HL-60 (cell line): ENCODE measurements around the gene PLA2G4B.

Experiments used
- DNase-seq, 2 experiments: peaks; one replicate each; pipeline ENCODE4 v3.0.0-alpha.2; 2010 to 2020; ENCODE audit warnings: low read depth in 1 of 2, low spot score in 1 of 2
- H3K27ac ChIP-seq: fragments of 250-450 bp; sonication (Bioruptor Pico); replicated peaks from 2 replicates; pipeline ENCODE4 v1.5.1; 2020; ENCODE audit warnings: mild to moderate bottlenecking, moderate library complexity
- H3K27me3 ChIP-seq: fragments of 250-450 bp; sonication (Bioruptor Pico); 2 replicates; pipeline ENCODE4 v1.5.1; 2021; ENCODE audit warnings: mild to moderate bottlenecking, moderate library complexity; ENCODE audit not compliant: insufficient read depth, poor library complexity, severe bottlenecking
- H3K4me3 ChIP-seq: replicated peaks from 2 replicates; pipeline ENCODE4 v1.5.1; 2011; ENCODE audit warnings: mild to moderate bottlenecking, control low read depth, low read length; ENCODE audit not compliant: insufficient read depth
- GABPA ChIP-seq: IDR thresholded peaks from 2 replicates; pipeline ENCODE4 v1.6.1; 2012; ENCODE audit warnings: low read depth
- POLR2AphosphoS5 ChIP-seq: IDR thresholded peaks from 2 replicates; pipeline ENCODE4 v1.6.1; 2012; ENCODE audit warnings: low read depth
- REST ChIP-seq: IDR thresholded peaks from 2 replicates; pipeline ENCODE4 v1.6.1; 2012; ENCODE audit warnings: low read depth; ENCODE audit not compliant: insufficient replicate concordance
- SPI1 ChIP-seq: IDR thresholded peaks from 2 replicates; pipeline ENCODE4 v1.6.1; 2012; ENCODE audit warnings: low read depth, mild to moderate bottlenecking, borderline replicate concordance
- TF ChIP-seq, protein P1 (sequence below): IDR thresholded peaks from one replicate; pipeline ENCODE4 v1.5.1; 2011; ENCODE audit warnings: low read length, control low read depth, inconsistent platforms; ENCODE audit not compliant: insufficient read depth

Gene PLA2G4B

DNA sequence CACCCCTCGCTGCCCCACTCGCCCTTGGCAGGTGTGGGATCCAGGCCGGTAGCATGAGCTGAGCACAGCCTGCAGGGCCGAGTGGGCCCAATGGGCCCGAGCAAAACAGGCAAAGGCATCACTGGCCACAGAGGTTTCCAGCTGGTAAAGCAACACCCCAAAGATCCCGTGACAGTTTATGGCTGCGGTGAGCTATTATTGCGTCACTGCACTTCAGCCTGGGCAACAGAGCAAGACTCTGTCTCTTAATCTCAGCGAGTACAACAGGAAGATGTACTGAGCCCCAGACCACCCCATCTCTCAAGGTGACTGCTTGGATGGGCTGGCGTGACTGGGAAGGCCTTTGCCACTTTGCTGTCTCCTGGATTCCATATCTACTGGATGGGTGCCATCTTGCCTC lies 6.4 kb upstream of the PLA2G4B start:
- DNase-seq, result no peak
- H3K27ac ChIP-seq, result no peak overlapping the region
- H3K4me3 ChIP-seq, result no peak overlapping the region
- no peaks in the 10 kb centered on the region for H3K27me3 ChIP-seq
- TF ChIP-seq SPI1 (no peak), GABPA (no peak), REST (no peak), POLR2AphosphoS5 (no peak)
- TF ChIP-seq, protein P1, sequence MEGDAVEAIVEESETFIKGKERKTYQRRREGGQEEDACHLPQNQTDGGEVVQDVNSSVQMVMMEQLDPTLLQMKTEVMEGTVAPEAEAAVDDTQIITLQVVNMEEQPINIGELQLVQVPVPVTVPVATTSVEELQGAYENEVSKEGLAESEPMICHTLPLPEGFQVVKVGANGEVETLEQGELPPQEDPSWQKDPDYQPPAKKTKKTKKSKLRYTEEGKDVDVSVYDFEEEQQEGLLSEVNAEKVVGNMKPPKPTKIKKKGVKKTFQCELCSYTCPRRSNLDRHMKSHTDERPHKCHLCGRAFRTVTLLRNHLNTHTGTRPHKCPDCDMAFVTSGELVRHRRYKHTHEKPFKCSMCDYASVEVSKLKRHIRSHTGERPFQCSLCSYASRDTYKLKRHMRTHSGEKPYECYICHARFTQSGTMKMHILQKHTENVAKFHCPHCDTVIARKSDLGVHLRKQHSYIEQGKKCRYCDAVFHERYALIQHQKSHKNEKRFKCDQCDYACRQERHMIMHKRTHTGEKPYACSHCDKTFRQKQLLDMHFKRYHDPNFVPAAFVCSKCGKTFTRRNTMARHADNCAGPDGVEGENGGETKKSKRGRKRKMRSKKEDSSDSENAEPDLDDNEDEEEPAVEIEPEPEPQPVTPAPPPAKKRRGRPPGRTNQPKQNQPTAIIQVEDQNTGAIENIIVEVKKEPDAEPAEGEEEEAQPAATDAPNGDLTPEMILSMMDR, result no peak

DNA sequence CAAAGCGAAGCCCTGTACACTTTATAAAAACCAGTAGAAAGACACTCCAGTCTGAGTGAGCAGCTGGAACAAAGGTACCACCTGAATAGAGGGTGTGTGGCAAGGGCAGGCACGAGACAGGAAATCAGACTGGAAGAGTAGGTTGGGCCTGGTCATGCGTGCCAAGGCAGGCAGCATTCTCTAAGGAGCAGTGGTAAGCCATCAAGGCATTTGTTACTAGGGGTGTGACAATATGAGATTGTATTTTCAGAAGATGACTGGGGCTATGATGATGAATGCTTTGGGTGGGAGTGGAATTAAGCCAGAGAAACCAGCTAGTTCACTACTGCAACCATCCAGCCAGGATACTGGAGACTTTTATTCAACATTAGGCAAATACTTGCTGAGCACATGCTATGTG lies 5.8 kb upstream of the PLA2G4B start:
- Histone ChIP-seq H3K4me3 (no peak overlapping the region), H3K27ac (no peak overlapping the region), H3K27me3 (no peaks in the 10 kb centered on the region)
- DNase-seq, result no peak
- no peak for TF ChIP-seq GABPA
- no peak for TF ChIP-seq REST

- TF ChIP-seq, protein P1, result no peak
- no peak for TF ChIP-seq REST
- no peak for TF ChIP-seq SPI1
- no peak for TF ChIP-seq GABPA
- no peak for TF ChIP-seq POLR2AphosphoS5
- Histone ChIP-seq H3K27me3 (no peaks in the 10 kb centered on the region), H3K4me3 (no peak overlapping the region), H3K27ac (no peak overlapping the region)
- DNase-seq, result no peak
Observed at GRCh38 chr15:41834096-41834495, 4.6 kb upstream of the PLA2G4B start.

GRCh38 chr15:41836073-41836472 lies 2.6 kb upstream of the PLA2G4B start:
- Histone ChIP-seq H3K4me3 (no peak overlapping the region), H3K27me3 (no peaks in the 10 kb centered on the region), H3K27ac (no peak overlapping the region)
- no peak for DNase-seq
- TF ChIP-seq SPI1, result no peak
- TF ChIP-seq, protein P1, result no peak
- TF ChIP-seq GABPA, result no peak
- TF ChIP-seq POLR2AphosphoS5, result no peak
- TF ChIP-seq REST, result no peak
